Caco-2 (cell line): ENCODE results near the gene ELMO1. TPM values are rescaled to one million over a fixed set of nuclear protein-coding genes. Genes with fewer than 3 reads are reported as not detected.

ENCODE experiments used
- BruUV-seq: library from RNA; stranded (reverse); fragments of 400-500 nt; replicated peaks from 2 replicates; lab custom pipeline; 2021; lab: Mats Ljungman, UMichigan
- CTCF ChIA-PET: fragments of 300-600 bp; sonication (Branson Sonifier 250); formaldehyde crosslinking; loops from one replicate; lab custom pipeline; 2022; ENCODE audit warnings: antibody characterized with exemption; lab: Charles Lee
- POLR2A ChIA-PET: fragments of 300-600 bp; sonication (Branson Sonifier 250); formaldehyde crosslinking; loops from one replicate; lab custom pipeline; 2022; ENCODE audit warnings: antibody characterized with exemption; lab: Charles Lee
- DNase-seq, 2 experiments: peaks; one replicate each; pipeline versions ENCODE4 v3.0.0 to v3.0.0-alpha.2; 2020 to 2022
- H3K27me3 ChIP-seq: replicated peaks from 2 replicates; pipeline ENCODE4 v1.6.0; 2011; ENCODE audit warnings: low read length; ENCODE audit not compliant: control insufficient read depth, insufficient read depth
- H3K36me3 ChIP-seq: 2 replicates; pipeline ENCODE4 v1.5.1; 2011; ENCODE audit warnings: low read length; ENCODE audit not compliant: control insufficient read depth, insufficient read depth
- H3K4me1 ChIP-seq: fragments of 250-450 bp; sonication (Bioruptor Pico); 2 replicates; pipeline ENCODE4 v1.5.1; 2020; ENCODE audit warnings: mild to moderate bottlenecking
- H3K4me3 ChIP-seq: 2 replicates; pipeline ENCODE4 v1.5.1; 2011; ENCODE audit warnings: low read depth, mild to moderate bottlenecking, control low read depth, low read length
- H3K9me3 ChIP-seq: fragments of 250-450 bp; sonication (Bioruptor Pico); 2 replicates; pipeline ENCODE4 v1.5.1; 2020; ENCODE audit warnings: mild to moderate bottlenecking, moderate library complexity
- H3K27ac Mint-ChIP-seq: one replicate; pipeline ENCODE4 v1.8.0; 2022; ENCODE audit warnings: mixed read lengths; ENCODE audit not compliant: unreplicated experiment
- H3K27me3 Mint-ChIP-seq: one replicate; pipeline ENCODE4 v1.8.0; 2022; ENCODE audit warnings: mixed read lengths; ENCODE audit not compliant: insufficient read depth, unreplicated experiment
- H3K36me3 Mint-ChIP-seq: one replicate; pipeline ENCODE4 v1.8.0; 2022; ENCODE audit warnings: mild to moderate bottlenecking, mixed read lengths; ENCODE audit not compliant: insufficient read depth, unreplicated experiment
- H3K4me1 Mint-ChIP-seq: one replicate; pipeline ENCODE4 v1.8.0; 2022; ENCODE audit warnings: low read depth, mixed read lengths; ENCODE audit not compliant: unreplicated experiment
- H3K4me3 Mint-ChIP-seq: one replicate; pipeline ENCODE4 v1.8.0; 2022; ENCODE audit warnings: mild to moderate bottlenecking, moderate library complexity, mixed read lengths; ENCODE audit not compliant: unreplicated experiment
- H3K9me3 Mint-ChIP-seq: one replicate; pipeline ENCODE4 v1.8.0; 2022; ENCODE audit warnings: mixed read lengths; ENCODE audit not compliant: unreplicated experiment
- CTCF ChIP-seq, 2 experiments: fragments of 200-600 bp in 1 of 2; IDR thresholded peaks; 1 replicate in 1 of 2; 2 replicates in 1 of 2; pipeline versions ENCODE4 v1.5.1 to v1.8.0; 2011 to 2022; ENCODE audit warnings: antibody characterized with exemption in 1 of 2, control low read depth in 1 of 2, inconsistent platforms in 1 of 2, low read depth in 1 of 2, low read length in 1 of 2, mild to moderate bottlenecking in 1 of 2, moderate library complexity in 1 of 2; ENCODE audit not compliant: insufficient read depth in 1 of 2, severe bottlenecking in 1 of 2, unreplicated experiment in 1 of 2
- intact Hi-C: fragments of 100-400 bp; cut with micrococcal nuclease; formaldehyde crosslinking; loops from one replicate; pipeline ENCODE4 v1.10.0; 2022; ENCODE audit not compliant: unreplicated experiment
- total RNA-seq: library from RNA; stranded (reverse); gene quantifications from 2 replicates; pipeline ENCODE4 v1.2.3, GENCODE V29; 2022

Gene ELMO1
- total RNA-seq, 1 experiment from 2014 or later: 0.14 TPM

DNA sequence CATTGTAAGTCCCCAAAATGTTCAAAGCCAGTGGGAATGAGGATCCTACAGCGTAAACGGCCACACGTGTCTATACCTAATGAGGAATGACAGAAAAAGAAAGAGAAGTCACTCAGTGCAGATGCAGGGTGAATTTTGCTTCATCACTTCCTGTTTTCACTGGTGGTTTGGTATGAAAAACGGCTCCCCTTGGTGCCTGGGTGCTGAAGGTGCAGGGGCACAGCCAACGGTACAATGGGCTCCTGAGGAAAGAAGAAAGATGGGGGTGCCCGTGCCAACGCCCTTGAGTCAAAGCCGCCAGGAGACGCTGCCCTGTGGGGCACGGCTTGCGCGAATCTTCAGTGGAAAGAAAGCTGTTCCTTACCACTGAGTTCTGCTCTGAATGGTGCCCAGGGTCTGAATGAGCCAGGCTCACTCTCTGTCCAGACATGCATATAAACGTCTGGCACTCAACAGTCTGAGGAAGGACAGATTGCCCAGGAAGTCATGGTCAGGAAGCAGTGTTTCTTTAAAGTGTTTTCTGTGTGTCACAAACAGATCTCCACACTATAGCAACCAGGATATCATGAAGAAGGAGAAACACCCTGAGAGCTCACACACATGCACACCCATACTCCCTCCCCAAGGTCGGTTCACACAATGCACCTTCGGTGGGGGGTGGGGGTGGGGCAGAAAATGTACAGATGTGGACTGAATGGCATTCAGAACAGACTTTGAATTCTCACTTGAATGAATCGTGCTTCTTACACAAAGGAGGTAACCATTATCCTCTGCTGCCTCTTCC lies 105.8 kb downstream of the ELMO1 start:
- Histone ChIP-seq H3K27me3 (no peaks in the 10 kb centered on the region), H3K4me3 (no peak overlapping the region), H3K4me1 (0 out of 2 replicates have a peak, but pooled peaks cover 6% of the 10 kb centered on the region), H3K9me3 (no peaks in the 10 kb centered on the region), H3K36me3 (no peaks in the 10 kb centered on the region)
- Mint-ChIP-seq H3K9me3 (no peaks in the 10 kb centered on the region), H3K36me3 (no peaks in the 10 kb centered on the region), H3K4me3 (no peak overlapping the region), H3K27ac (no peak overlapping the region), H3K27me3 (peaks cover 11% of the 10 kb centered on the region), H3K4me1 (no peaks in the 10 kb centered on the region)
- TF ChIP-seq CTCF (IDR thresholded peaks at IDR 0.05; ENCODE audit: insufficient read depth in 1 of 2, low read depth in 1 of 2, low read length in 1 of 2, severe bottlenecking in 1 of 2, unreplicated experiment in 1 of 2): no peak
- DNase-seq: no peak
- intact Hi-C loops: no loop called here
- CTCF ChIA-PET: no interaction called here
- POLR2A ChIA-PET: no interaction called here
- BruUV-seq: no TSS peak

DNA sequence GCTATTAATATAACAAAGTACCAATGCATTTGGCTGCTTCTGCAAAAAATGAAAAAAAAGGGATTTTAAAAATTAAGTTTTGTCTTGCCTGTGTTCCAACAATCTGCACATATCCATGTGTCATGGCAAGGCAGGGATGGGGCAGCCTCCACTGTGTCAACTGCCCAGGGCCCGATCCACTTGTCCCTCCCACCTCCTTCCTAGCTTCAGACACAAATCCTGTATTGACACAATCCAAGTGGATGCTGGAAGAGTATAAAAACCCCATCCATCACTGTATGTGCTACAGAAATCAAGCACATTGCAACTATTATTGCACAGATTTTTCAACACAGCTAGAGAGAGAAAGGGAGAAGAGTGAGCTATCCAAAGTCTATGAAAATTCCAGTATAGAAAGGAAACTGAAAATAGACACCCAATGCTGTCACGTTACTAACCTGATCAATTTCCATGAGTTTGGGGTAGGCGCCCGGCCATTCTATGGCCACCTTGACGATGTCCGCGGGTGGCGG lies 106.4 kb downstream of the ELMO1 start:
- DNase-seq: no peak
- ChIA-PET CTCF (no interaction called here), POLR2A (no interaction called here)
- H3K27ac Mint-ChIP-seq: no peak overlapping the region
- Histone ChIP-seq H3K36me3 (no peaks in the 10 kb centered on the region), H3K27me3 (no peaks in the 10 kb centered on the region), H3K9me3 (no peaks in the 10 kb centered on the region), H3K4me1 (0 out of 2 replicates have a peak, but pooled peaks cover 6% of the 10 kb centered on the region), H3K4me3 (no peak overlapping the region)
- no peaks in the 10 kb centered on the region for H3K36me3 Mint-ChIP-seq
- intact Hi-C loops: no loop called here
- peaks cover 11% of the 10 kb centered on the region for H3K27me3 Mint-ChIP-seq
- no peak for TF ChIP-seq CTCF (IDR thresholded peaks at IDR 0.05; ENCODE audit: insufficient read depth in 1 of 2, low read depth in 1 of 2, low read length in 1 of 2, severe bottlenecking in 1 of 2, unreplicated experiment in 1 of 2)
- no peaks in the 10 kb centered on the region for H3K4me1 Mint-ChIP-seq
- no peak overlapping the region for H3K4me3 Mint-ChIP-seq
- BruUV-seq: no TSS peak
- H3K9me3 Mint-ChIP-seq: no peaks in the 10 kb centered on the region

- CTCF ChIA-PET: no interaction called here
- Histone ChIP-seq H3K36me3 (no peaks in the 10 kb centered on the region), H3K4me1 (no peaks in the 10 kb centered on the region), H3K9me3 (no peaks in the 10 kb centered on the region), H3K27me3 (no peaks in the 10 kb centered on the region), H3K4me3 (no peak overlapping the region)
- BruUV-seq: no TSS peak
- H3K9me3 Mint-ChIP-seq: peaks cover 11% of the 10 kb centered on the region
- peaks cover 11% of the 10 kb centered on the region for H3K27me3 Mint-ChIP-seq
- H3K4me1 Mint-ChIP-seq: no peaks in the 10 kb centered on the region
- no peak for DNase-seq
- TF ChIP-seq CTCF (IDR thresholded peaks at IDR 0.05; ENCODE audit: insufficient read depth in 1 of 2, low read depth in 1 of 2, low read length in 1 of 2, severe bottlenecking in 1 of 2, unreplicated experiment in 1 of 2): no peak
- intact Hi-C loops: no loop called here
- no peaks in the 10 kb centered on the region for H3K36me3 Mint-ChIP-seq
- H3K4me3 Mint-ChIP-seq: no peak overlapping the region
- H3K27ac Mint-ChIP-seq: no peak overlapping the region
- POLR2A ChIA-PET: no interaction called here
Observed at GRCh38 chr7:37341033-37341630, 107.5 kb downstream of the ELMO1 start.
